Nephron (organoid): ENCODE measurements around the gene AP3B1.

Experiments
- H3K27ac Mint-ChIP-seq, 3 experiments: 2 replicates each; pipeline ENCODE4 v1.8.0; 2020; ENCODE audit warnings: mixed read lengths in 3 of 3, mild to moderate bottlenecking in 2 of 3, moderate library complexity in 1 of 3
- H3K27me3 Mint-ChIP-seq: 2 replicates; pipeline ENCODE4 v1.8.0; 2021; ENCODE audit warnings: low read depth, mild to moderate bottlenecking, moderate library complexity, mixed read lengths
- H3K36me3 Mint-ChIP-seq: 2 replicates; pipeline ENCODE4 v1.8.0; 2020; ENCODE audit warnings: low read depth, mixed read lengths
- H3K4me1 Mint-ChIP-seq: 2 replicates; pipeline ENCODE4 v1.8.0; 2020; ENCODE audit warnings: mixed read lengths
- H3K4me3 Mint-ChIP-seq, 3 experiments: 2 replicates each; pipeline ENCODE4 v1.8.0; 2020; ENCODE audit warnings: mild to moderate bottlenecking in 3 of 3, mixed read lengths in 3 of 3, moderate library complexity in 2 of 3
- H3K9me3 Mint-ChIP-seq: 2 replicates; pipeline ENCODE4 v1.8.0; 2020; ENCODE audit warnings: mixed read lengths
- CTCF ChIP-seq, 3 experiments: fragments of 200-600 bp; sonication (generic); IDR thresholded peaks; one replicate each; pipeline ENCODE4 v1.5.0; 2021; ENCODE audit warnings: antibody characterized with exemption in 3 of 3; ENCODE audit not compliant: unreplicated experiment in 3 of 3

AP3B1 gene

GRCh38 chr5:78295035-78295961 is 800 bp upstream of the AP3B1 start:
- peaks cover 5% of the 10 kb centered on the region for H3K27me3 Mint-ChIP-seq
- H3K9me3 Mint-ChIP-seq = no peaks in the 10 kb centered on the region
- H3K4me1 Mint-ChIP-seq = peaks cover 30% of the 10 kb centered on the region
- no peaks in the 10 kb centered on the region for H3K36me3 Mint-ChIP-seq
- H3K27ac Mint-ChIP-seq = peak overlapping the region; percentile 71 to 99 (median 98)
- TF ChIP-seq CTCF (IDR thresholded peaks at IDR 0.05; ENCODE audit: unreplicated experiment in 3 of 3) = peak; percentile 21 to 31 (median 30)
- peak overlapping the region; percentile 87 to 93 (median 93) for H3K4me3 Mint-ChIP-seq

- TF ChIP-seq CTCF (IDR thresholded peaks at IDR 0.05; ENCODE audit: unreplicated experiment in 3 of 3) = no peak
- H3K27ac Mint-ChIP-seq = peak overlapping the region; percentile 71 to 99 (median 98)
- no peaks in the 10 kb centered on the region for H3K9me3 Mint-ChIP-seq
- peak overlapping the region; percentile 87 to 93 (median 93) for H3K4me3 Mint-ChIP-seq
- no peaks in the 10 kb centered on the region for H3K36me3 Mint-ChIP-seq
- peaks cover 30% of the 10 kb centered on the region for H3K4me1 Mint-ChIP-seq
- peaks cover 5% of the 10 kb centered on the region for H3K27me3 Mint-ChIP-seq
These were observed 649 bp downstream of the AP3B1 start for GRCh38 chr5:78293851-78294247.

GRCh38 chr5:78291687-78292086 is 2.8 kb downstream of the AP3B1 start:
- Mint-ChIP-seq H3K36me3 (no peaks in the 10 kb centered on the region), H3K4me3 (peak overlapping the region; percentile 26 to 82 (median 62)), H3K27me3 (peaks cover 5% of the 10 kb centered on the region), H3K27ac (no peak overlapping the region), H3K4me1 (peaks cover 30% of the 10 kb centered on the region), H3K9me3 (no peaks in the 10 kb centered on the region)
- no peak for TF ChIP-seq CTCF (IDR thresholded peaks at IDR 0.05; ENCODE audit: unreplicated experiment in 3 of 3)

DNA sequence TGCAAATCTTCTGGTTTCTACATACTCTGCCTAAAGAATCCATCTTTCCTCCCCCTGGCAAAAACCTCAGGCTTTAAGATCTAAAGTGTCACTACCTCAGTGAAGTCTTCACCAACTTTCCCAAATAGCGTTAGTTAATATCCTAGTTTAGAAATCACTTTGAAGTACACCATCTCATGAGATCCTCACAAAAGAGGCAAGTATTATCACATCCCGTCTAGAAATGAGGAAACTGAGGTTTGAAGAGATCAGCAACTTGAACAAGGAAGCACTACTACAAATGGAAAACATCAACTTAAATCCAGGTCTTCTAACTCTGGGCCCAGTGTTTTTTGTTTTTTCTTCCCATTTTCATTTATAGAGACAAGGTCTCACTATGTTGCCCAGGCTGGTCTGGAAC is 4.6 kb downstream of the AP3B1 start:
- Mint-ChIP-seq H3K4me3 (no peak overlapping the region), H3K9me3 (no peaks in the 10 kb centered on the region), H3K4me1 (peaks cover 25% of the 10 kb centered on the region), H3K27me3 (no peaks in the 10 kb centered on the region), H3K36me3 (peaks cover 10% of the 10 kb centered on the region), H3K27ac (no peak overlapping the region)
- TF ChIP-seq CTCF (IDR thresholded peaks at IDR 0.05; ENCODE audit: unreplicated experiment in 3 of 3) = no peak

DNA sequence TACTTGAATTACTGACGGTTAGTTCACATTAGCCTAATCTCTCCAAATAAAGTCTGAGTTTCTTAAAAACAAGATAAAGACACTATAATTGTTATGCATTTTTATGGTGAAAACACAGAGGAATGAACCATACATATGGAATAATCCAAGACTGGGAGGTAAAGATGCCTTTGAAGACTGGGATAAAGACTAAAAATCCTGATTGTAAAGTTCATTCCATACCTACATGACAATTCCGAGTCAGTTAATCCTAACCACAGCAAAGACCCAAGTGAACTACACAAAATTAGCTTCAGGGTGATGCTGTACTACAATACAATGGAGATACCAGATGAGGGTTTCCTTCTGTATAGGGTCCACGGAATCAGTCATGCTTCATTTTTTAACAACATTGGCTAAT is 6.3 kb downstream of the AP3B1 start:
- no peak overlapping the region for H3K4me3 Mint-ChIP-seq
- H3K36me3 Mint-ChIP-seq = peaks cover 13% of the 10 kb centered on the region
- H3K27me3 Mint-ChIP-seq = no peaks in the 10 kb centered on the region
- no peaks in the 10 kb centered on the region for H3K9me3 Mint-ChIP-seq
- H3K27ac Mint-ChIP-seq = no peak overlapping the region
- no peak for TF ChIP-seq CTCF (IDR thresholded peaks at IDR 0.05; ENCODE audit: unreplicated experiment in 3 of 3)
- peaks cover 16% of the 10 kb centered on the region for H3K4me1 Mint-ChIP-seq

DNA sequence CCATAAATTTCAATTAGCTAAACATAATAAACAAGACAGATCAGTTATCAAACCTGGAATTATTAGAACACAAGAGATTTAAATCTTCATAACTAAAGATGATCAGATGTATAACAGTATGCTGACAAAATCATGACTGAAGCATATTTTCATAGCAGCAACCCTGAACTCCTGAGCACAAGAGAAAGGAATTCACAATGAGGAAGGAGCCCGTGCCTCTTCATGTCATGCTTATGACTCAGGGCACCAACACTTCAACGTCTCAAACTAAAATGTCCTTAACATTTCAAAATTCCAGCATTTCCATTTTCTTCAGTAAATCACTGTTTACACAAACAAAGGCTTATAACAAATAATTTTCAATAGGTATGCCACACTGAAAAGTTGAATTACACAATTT is 6.7 kb downstream of the AP3B1 start:
- H3K36me3 Mint-ChIP-seq = peaks cover 13% of the 10 kb centered on the region
- no peak overlapping the region for H3K27ac Mint-ChIP-seq
- TF ChIP-seq CTCF (IDR thresholded peaks at IDR 0.05; ENCODE audit: unreplicated experiment in 3 of 3) = no peak
- H3K27me3 Mint-ChIP-seq = no peaks in the 10 kb centered on the region
- H3K9me3 Mint-ChIP-seq = no peaks in the 10 kb centered on the region
- H3K4me1 Mint-ChIP-seq = peaks cover 16% of the 10 kb centered on the region
- H3K4me3 Mint-ChIP-seq = no peak overlapping the region
